ENCODE data around the gene MAD2L1BP. TPM values are rescaled to one million over a fixed set of nuclear protein-coding genes. Genes with fewer than 3 reads are reported as not detected.
A peak's percentile ranks its signal among the peaks of the same experiment; 100 is the strongest.

The MAD2L1BP gene
- total RNA-seq, 1 experiment from 2014 or later = 52.0 TPM

- BruUV-seq (replicated peaks) = no TSS peak
- ChIA-PET CTCF (no interaction called here), POLR2A (ENCODE audit: low non-redundant PET) (no interaction called here)
- no peak for DNase-seq (ENCODE audit: low spot score)
- Histone ChIP-seq H3K4me3 (ENCODE audit: low read depth, low read length, poor library complexity, severe bottlenecking) (peak overlapping the region; percentile 66), H3K27ac (ENCODE audit: low read depth, low read length, poor library complexity, severe bottlenecking) (peak overlapping the region; percentile 69), H3K36me3 (ENCODE audit: insufficient read depth, low read length, poor library complexity, severe bottlenecking) (no peaks in the 10 kb centered on the region), H3K4me1 (ENCODE audit: insufficient read depth, low read length, poor library complexity, severe bottlenecking) (peaks cover 10% of the 10 kb centered on the region), H3K9me3 (ENCODE audit: low read depth, low read length, poor library complexity, severe bottlenecking) (no peaks in the 10 kb centered on the region), H3K27me3 (replicated peaks; ENCODE audit: insufficient read depth, low read depth, low read length, poor library complexity) (no peaks in the 10 kb centered on the region)
- intact Hi-C loops (cut with micrococcal nuclease; ENCODE audit: unreplicated experiment) = no loop called here
- TF ChIP-seq EZH2 (IDR thresholded peaks at IDR 0.05; ENCODE audit: borderline replicate concordance, low read depth, low read length, poor library complexity, severe bottlenecking) = no peak
- TF ChIP-seq, protein P1, sequence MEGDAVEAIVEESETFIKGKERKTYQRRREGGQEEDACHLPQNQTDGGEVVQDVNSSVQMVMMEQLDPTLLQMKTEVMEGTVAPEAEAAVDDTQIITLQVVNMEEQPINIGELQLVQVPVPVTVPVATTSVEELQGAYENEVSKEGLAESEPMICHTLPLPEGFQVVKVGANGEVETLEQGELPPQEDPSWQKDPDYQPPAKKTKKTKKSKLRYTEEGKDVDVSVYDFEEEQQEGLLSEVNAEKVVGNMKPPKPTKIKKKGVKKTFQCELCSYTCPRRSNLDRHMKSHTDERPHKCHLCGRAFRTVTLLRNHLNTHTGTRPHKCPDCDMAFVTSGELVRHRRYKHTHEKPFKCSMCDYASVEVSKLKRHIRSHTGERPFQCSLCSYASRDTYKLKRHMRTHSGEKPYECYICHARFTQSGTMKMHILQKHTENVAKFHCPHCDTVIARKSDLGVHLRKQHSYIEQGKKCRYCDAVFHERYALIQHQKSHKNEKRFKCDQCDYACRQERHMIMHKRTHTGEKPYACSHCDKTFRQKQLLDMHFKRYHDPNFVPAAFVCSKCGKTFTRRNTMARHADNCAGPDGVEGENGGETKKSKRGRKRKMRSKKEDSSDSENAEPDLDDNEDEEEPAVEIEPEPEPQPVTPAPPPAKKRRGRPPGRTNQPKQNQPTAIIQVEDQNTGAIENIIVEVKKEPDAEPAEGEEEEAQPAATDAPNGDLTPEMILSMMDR (conservative IDR thresholded peaks at IDR 0.05; ENCODE audit: low read depth, low read length) = no peak
Measured at GRCh38 chr6:43687079-43687436, 51.4 kb downstream of the MAD2L1BP start.

DNA sequence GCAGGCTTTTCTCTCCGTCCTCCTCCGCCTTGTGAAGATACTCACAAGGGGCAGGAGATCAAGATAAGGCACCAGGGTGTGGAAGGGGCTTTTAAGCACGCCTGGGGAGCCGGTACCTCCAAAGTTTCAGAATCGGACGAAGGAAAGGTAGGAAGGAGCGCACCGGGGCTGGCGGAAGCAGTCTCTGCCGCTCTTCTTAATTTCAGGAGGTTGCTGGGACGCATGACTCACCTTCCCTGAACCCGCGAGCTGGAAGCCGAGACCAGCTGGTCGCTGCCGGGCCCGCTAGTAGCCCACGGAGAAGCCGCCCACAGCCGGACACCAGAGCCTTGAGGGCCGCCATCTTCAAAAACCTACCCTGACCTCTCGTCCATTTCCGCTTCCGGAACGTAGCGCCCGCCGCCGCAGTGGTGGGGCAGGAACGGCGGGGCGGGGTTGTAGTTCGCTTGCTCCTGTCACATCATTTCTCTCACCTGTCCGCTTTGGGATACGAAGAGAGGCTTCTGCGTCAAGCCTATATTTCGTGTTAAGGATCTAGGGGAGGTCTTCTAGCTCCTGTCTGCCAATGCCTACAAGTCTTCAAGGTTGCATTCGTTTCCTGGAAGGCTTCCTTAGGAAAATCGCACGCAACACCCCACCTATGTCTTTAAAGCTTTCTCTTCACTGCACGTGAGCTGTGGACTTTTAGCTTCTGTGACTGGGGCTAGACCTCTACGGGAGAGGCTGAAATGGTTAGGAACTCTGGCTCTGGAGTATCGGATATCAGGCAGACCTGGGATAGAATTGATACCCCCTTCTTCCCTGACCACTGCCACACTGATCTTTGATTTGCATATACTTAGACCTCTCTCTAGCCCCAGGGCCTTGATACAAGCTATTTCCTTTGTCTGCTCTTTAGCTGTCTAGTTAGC, 52.1 kb downstream of the MAD2L1BP start, which contains the start of gene MRPS18A:
Gene MRPS18A, minus strand, starts transcription at position 355 of the 911 bp plus-strand sequence. Its CDS starts 12 bp downstream, at position 343.
- BruUV-seq (replicated peaks) = no TSS peak
- no peaks in the 10 kb centered on the region for H3K27me3 ChIP-seq (replicated peaks; ENCODE audit: insufficient read depth, low read depth, low read length, poor library complexity)
- peaks cover 10% of the 10 kb centered on the region for H3K4me1 ChIP-seq (ENCODE audit: insufficient read depth, low read length, poor library complexity, severe bottlenecking)
- DNase-seq (ENCODE audit: low spot score) = peak; percentile 72
- CTCF ChIA-PET = no interaction called here
- no peaks in the 10 kb centered on the region for H3K36me3 ChIP-seq (ENCODE audit: insufficient read depth, low read length, poor library complexity, severe bottlenecking)
- H3K9me3 ChIP-seq (ENCODE audit: low read depth, low read length, poor library complexity, severe bottlenecking) = no peaks in the 10 kb centered on the region
- peak within 1 kb of the TSS; percentile 69 for H3K27ac ChIP-seq (ENCODE audit: low read depth, low read length, poor library complexity, severe bottlenecking)
- POLR2A ChIA-PET (ENCODE audit: low non-redundant PET) = no interaction called here
- intact Hi-C loops (cut with micrococcal nuclease; ENCODE audit: unreplicated experiment) = no loop called here
- TF ChIP-seq, protein P1 (conservative IDR thresholded peaks at IDR 0.05; ENCODE audit: low read depth, low read length) = no peak
- TF ChIP-seq EZH2 (IDR thresholded peaks at IDR 0.05; ENCODE audit: borderline replicate concordance, low read depth, low read length, poor library complexity, severe bottlenecking) = no peak
- H3K4me3 ChIP-seq (ENCODE audit: low read depth, low read length, poor library complexity, severe bottlenecking) = peak within 1 kb of the TSS; percentile 66

DNA sequence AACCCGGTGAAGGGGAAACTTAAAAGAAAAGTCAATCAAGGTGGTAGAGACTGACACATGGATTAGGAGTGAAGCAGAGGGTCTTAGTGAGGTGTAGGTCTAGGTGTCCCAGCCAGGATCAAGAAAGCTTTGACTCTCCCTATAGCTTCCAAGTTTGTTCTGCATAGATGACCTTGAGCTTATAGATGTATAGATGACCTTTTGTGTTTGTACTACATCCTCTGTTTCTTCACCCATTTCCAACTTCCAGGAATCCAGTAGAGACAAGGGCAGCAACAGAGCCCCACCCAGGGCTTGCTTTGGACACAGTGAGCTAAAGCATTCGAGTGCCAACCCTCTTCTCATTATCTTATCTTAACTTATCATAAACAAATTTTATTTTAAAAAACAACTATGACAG, 53.8 kb downstream of the MAD2L1BP start:
- intact Hi-C loops (cut with micrococcal nuclease; ENCODE audit: unreplicated experiment) = no loop called here
- TF ChIP-seq EZH2 (IDR thresholded peaks at IDR 0.05; ENCODE audit: borderline replicate concordance, low read depth, low read length, poor library complexity, severe bottlenecking) = no peak
- TF ChIP-seq, protein P1 (conservative IDR thresholded peaks at IDR 0.05; ENCODE audit: low read depth, low read length) = no peak
- ChIA-PET CTCF (no interaction called here), POLR2A (ENCODE audit: low non-redundant PET) (no interaction called here)
- Histone ChIP-seq H3K9me3 (ENCODE audit: low read depth, low read length, poor library complexity, severe bottlenecking) (no peaks in the 10 kb centered on the region), H3K4me3 (ENCODE audit: low read depth, low read length, poor library complexity, severe bottlenecking) (no peak overlapping the region), H3K4me1 (ENCODE audit: insufficient read depth, low read length, poor library complexity, severe bottlenecking) (peaks cover 10% of the 10 kb centered on the region), H3K36me3 (ENCODE audit: insufficient read depth, low read length, poor library complexity, severe bottlenecking) (no peaks in the 10 kb centered on the region), H3K27me3 (replicated peaks; ENCODE audit: insufficient read depth, low read depth, low read length, poor library complexity) (no peaks in the 10 kb centered on the region), H3K27ac (ENCODE audit: low read depth, low read length, poor library complexity, severe bottlenecking) (no peak overlapping the region)
- BruUV-seq (replicated peaks) = no TSS peak
- no peak for DNase-seq (ENCODE audit: low spot score)

Other genes starting within 250 kb of the MAD2L1BP start
- 37.5 and 46.4 TPM in 2 replicates for gene ABCC10, start 208.3 kb upstream of the MAD2L1BP start, total RNA-seq (2021)
- gene DLK2, start 180.3 kb upstream of the MAD2L1BP start, total RNA-seq (2021) = 0.37 and 0.67 TPM in 2 replicates
- 39.1 and 46.0 TPM in 2 replicates for gene TJAP1, start 158.3 kb upstream of the MAD2L1BP start, total RNA-seq (2021)
- 0.58 and 0.94 TPM in 2 replicates for gene LRRC73, start 125.5 kb upstream of the MAD2L1BP start, total RNA-seq (2021)
- 75.1 and 84.2 TPM in 2 replicates for gene YIPF3, start 118.9 kb upstream of the MAD2L1BP start, total RNA-seq (2021)
- 64.1 and 75.4 TPM in 2 replicates for gene POLR1C, start 118.8 kb upstream of the MAD2L1BP start, total RNA-seq (2021)
- 109 and 111 TPM in 2 replicates for gene XPO5, start 59.8 kb upstream of the MAD2L1BP start, total RNA-seq (2021)
- gene POLH, start 59.7 kb upstream of the MAD2L1BP start, total RNA-seq (2021) = 20.0 and 24.9 TPM in 2 replicates
- gene GTPBP2, start 6.6 kb upstream of the MAD2L1BP start, total RNA-seq (2021) = 59.4 and 72.1 TPM in 2 replicates
- gene RSPH9, start 9.2 kb downstream of the MAD2L1BP start, total RNA-seq (2021) = 0.11 TPM in 2 replicates
- 64.6 and 69.1 TPM in 2 replicates for gene MRPS18A, start 52.0 kb downstream of the MAD2L1BP start, total RNA-seq (2021)
- 116 and 144 TPM in 2 replicates for gene VEGFA, start 134.4 kb downstream of the MAD2L1BP start, total RNA-seq (2021)